Nephron (organoid): ENCODE data around the gene ANTXR2.

Experiments used
- H3K27ac Mint-ChIP-seq, 3 experiments: 2 replicates each; pipeline ENCODE4 v1.8.0; 2020; ENCODE audit warnings: mixed read lengths in 3 of 3, mild to moderate bottlenecking in 2 of 3, moderate library complexity in 1 of 3
- H3K27me3 Mint-ChIP-seq: 2 replicates; pipeline ENCODE4 v1.8.0; 2021; ENCODE audit warnings: low read depth, mild to moderate bottlenecking, moderate library complexity, mixed read lengths
- H3K36me3 Mint-ChIP-seq: 2 replicates; pipeline ENCODE4 v1.8.0; 2020; ENCODE audit warnings: low read depth, mixed read lengths
- H3K4me1 Mint-ChIP-seq: 2 replicates; pipeline ENCODE4 v1.8.0; 2020; ENCODE audit warnings: mixed read lengths
- H3K4me3 Mint-ChIP-seq, 3 experiments: 2 replicates each; pipeline ENCODE4 v1.8.0; 2020; ENCODE audit warnings: mild to moderate bottlenecking in 3 of 3, mixed read lengths in 3 of 3, moderate library complexity in 2 of 3
- H3K9me3 Mint-ChIP-seq: 2 replicates; pipeline ENCODE4 v1.8.0; 2020; ENCODE audit warnings: mixed read lengths
- TF ChIP-seq, protein P1 (sequence below), 3 experiments: fragments of 200-600 bp; sonication (generic); IDR thresholded peaks; one replicate each; pipeline ENCODE4 v1.5.0; 2021; ENCODE audit warnings: antibody characterized with exemption in 3 of 3; ENCODE audit not compliant: unreplicated experiment in 3 of 3

The ANTXR2 gene

DNA sequence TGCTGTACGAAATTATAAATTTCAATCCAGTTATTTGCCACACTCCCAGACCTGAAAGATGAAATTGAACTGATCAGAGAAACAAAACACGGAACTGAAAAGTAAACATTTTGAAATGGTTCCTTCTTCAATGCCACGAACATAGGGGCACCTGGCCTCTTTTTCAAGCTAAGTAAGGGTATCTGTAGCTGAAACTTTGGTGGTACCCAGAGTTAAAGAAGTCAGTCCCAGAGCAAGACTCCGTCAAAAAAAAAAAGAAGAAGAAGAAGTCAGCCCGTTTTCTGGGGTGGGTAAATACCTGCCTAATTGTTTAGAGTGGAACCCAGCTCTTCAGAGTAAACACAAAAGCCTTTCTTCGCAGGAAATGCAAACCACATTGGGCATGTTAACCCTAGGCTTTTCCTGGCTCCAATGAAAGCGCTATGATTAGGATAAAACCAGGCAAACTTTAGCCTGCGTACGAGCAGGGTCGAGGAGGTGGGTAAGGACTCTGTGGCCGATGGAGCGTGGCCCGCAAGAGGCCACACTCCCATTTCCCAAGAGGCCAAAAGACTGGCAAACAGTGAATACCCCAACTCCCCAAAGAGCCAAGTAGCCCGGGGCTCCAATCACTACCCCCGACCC lies 1.3 kb downstream of the ANTXR2 start:
- Mint-ChIP-seq H3K27me3 (no peaks in the 10 kb centered on the region), H3K36me3 (peaks cover 31% of the 10 kb centered on the region), H3K4me3 (peak overlapping the region; percentile 96 to 100 (median 98)), H3K27ac (peak overlapping the region; percentile 93 to 99 (median 97)), H3K4me1 (peaks cover 45% of the 10 kb centered on the region), H3K9me3 (no peaks in the 10 kb centered on the region)
- TF ChIP-seq, protein P1, sequence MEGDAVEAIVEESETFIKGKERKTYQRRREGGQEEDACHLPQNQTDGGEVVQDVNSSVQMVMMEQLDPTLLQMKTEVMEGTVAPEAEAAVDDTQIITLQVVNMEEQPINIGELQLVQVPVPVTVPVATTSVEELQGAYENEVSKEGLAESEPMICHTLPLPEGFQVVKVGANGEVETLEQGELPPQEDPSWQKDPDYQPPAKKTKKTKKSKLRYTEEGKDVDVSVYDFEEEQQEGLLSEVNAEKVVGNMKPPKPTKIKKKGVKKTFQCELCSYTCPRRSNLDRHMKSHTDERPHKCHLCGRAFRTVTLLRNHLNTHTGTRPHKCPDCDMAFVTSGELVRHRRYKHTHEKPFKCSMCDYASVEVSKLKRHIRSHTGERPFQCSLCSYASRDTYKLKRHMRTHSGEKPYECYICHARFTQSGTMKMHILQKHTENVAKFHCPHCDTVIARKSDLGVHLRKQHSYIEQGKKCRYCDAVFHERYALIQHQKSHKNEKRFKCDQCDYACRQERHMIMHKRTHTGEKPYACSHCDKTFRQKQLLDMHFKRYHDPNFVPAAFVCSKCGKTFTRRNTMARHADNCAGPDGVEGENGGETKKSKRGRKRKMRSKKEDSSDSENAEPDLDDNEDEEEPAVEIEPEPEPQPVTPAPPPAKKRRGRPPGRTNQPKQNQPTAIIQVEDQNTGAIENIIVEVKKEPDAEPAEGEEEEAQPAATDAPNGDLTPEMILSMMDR (IDR thresholded peaks at IDR 0.05; ENCODE audit: unreplicated experiment in 3 of 3): no peak

DNA sequence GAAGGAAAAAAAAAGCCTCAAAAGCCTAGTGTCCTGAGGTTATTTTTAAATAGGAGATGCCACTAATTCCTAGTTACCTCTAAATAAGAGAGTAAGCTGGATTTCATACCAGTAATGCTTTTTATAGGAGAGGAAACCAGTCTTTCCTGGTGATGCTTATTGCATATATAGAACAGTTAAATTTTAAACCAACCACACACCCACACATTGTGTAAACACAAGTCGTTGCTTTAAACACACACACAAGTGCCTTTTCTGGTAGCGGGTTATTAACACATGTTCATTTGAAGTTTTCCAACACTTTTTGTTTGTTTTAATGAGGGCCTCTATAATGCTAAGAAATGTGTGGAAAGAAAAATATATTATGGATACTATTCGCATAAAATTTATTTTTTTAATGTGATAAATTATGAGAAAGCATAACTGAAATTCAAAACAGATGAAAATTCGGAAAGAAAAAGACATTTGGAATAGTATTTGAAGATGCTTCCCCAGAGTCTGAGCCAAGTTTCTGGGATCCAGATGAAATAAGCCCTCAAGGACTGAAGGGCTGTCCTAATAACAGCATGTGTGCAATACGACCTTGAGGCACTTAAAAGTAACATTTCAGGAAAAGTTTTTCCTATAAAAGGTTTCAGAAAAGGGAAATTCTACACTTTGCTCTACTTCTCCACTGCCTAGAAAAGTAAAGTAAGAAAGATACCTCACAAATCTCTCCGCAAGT lies 2.0 kb downstream of the ANTXR2 start:
- Mint-ChIP-seq H3K36me3 (peaks cover 38% of the 10 kb centered on the region), H3K4me1 (peaks cover 41% of the 10 kb centered on the region), H3K27me3 (no peaks in the 10 kb centered on the region), H3K4me3 (peak overlapping the region; percentile 96 to 100 (median 98)), H3K9me3 (no peaks in the 10 kb centered on the region), H3K27ac (peak overlapping the region; percentile 93 to 99 (median 97))
- TF ChIP-seq, protein P1 (IDR thresholded peaks at IDR 0.05; ENCODE audit: unreplicated experiment in 3 of 3): no peak

DNA sequence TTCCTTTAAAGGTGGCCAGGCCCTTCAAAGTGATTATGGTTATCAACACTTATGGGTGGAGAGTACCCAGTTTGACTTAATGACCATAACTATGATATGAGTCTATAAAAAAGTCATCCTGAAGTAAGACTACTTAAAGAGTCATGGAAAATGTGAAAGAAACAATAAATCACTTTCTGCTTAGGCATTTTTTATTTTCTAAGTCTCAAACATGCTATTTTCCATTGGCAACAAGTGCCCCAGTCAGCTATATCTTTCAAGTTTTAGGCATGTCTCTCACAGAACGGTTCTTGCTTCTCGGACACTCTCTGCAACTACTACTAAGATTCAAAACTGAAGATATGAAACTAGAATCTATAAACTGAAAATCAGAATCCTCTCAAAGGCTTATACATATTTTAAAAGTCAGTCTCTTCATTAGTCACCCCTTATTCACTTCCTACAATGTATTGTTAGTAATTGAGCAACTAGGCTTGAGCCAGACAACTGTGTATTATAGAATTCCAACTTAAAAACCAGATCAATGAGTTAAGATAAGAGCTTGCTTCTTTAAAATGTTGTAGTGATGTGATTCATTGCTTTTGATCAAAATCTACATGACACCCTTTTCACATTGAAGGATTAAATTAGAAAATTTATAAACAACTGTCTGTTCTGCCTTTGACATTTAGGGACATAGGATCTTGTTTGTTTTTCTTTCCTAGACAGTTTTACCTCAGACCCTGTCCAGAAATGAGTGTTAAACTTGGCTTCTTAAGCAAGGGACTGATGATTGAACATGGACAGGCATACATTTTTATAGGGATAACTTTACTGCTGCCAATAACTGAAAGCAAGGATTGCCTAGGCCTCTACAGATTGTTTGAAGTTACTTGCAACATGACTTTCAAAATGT lies 2.9 kb downstream of the ANTXR2 start:
- no peaks in the 10 kb centered on the region for H3K9me3 Mint-ChIP-seq

DNA sequence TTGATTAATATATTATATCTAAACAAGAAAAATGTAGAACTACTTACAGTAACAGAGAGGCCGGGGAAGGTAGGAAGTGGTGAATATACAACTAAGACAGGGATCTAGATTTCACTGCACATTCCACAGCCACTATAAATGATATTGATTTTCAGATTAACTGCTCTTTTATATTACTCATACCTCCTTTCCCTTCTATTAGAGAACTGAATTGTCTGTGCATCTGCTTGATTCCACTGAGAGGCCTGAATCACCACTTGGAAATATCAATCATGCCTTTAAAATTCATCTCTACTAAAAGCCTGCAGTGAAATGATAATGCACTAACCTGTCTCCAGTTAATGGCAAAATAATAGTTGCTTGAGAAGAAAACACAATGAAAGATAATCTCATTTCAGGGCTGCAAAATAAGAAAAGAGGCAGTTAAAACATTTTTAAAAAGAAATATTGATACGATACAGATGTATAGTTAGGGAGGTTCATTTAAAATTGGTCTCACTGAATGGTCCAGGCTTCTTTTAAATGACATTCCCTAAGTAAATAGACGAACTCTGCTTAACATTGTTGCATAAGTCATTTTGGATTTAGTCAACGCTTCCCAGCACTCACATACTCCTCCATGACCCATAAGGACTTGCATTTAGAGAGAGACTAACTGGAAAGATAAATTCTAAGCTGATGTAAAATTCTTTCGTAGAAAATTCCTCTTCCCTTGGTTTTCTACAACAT lies 3.8 kb downstream of the ANTXR2 start:
- Mint-ChIP-seq H3K36me3 (peaks cover 49% of the 10 kb centered on the region), H3K4me3 (peak overlapping the region in 1 of 3 experiments; percentile 98), H3K27me3 (no peaks in the 10 kb centered on the region), H3K9me3 (no peaks in the 10 kb centered on the region), H3K4me1 (peaks cover 34% of the 10 kb centered on the region), H3K27ac (no peak overlapping the region)
- TF ChIP-seq, protein P1 (IDR thresholded peaks at IDR 0.05; ENCODE audit: unreplicated experiment in 3 of 3): no peak

More for the DNA sequence above, 2.9 kb downstream of the ANTXR2 start:
- Mint-ChIP-seq H3K36me3 (peaks cover 44% of the 10 kb centered on the region), H3K27ac (peak overlapping the region in 2 of 3 experiments; percentile 50 to 99), H3K27me3 (no peaks in the 10 kb centered on the region), H3K4me3 (peak overlapping the region; percentile 96 to 100 (median 98)), H3K4me1 (peaks cover 38% of the 10 kb centered on the region)
- TF ChIP-seq, protein P1 (IDR thresholded peaks at IDR 0.05; ENCODE audit: unreplicated experiment in 3 of 3): no peak

DNA sequence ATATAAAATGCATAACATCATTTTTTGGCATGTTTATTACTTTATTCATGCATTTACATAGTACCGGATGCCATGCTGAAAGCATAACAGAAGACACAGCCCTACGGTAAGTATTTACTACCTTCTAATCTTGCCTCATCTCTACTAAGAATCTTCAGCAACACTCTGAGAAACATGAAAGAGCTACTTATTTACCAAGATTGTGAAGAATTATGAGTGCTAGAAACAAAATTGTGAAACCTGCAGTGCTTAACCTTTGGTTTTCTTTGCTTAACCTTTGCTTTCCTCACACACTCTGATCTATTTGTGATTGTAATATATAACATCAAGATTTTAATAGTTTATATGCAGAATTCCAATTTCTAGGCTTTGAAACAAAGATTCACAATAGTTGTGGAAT lies 7.4 kb downstream of the ANTXR2 start:
- Mint-ChIP-seq H3K36me3 (peaks cover 61% of the 10 kb centered on the region), H3K27ac (no peak overlapping the region), H3K9me3 (no peaks in the 10 kb centered on the region), H3K4me3 (no peak overlapping the region), H3K4me1 (peaks cover 15% of the 10 kb centered on the region), H3K27me3 (no peaks in the 10 kb centered on the region)
- TF ChIP-seq, protein P1 (IDR thresholded peaks at IDR 0.05; ENCODE audit: unreplicated experiment in 3 of 3): no peak
